HEK293T (cell line): ENCODE measurements around the gene SSR2.

Experiments
- CTCF ChIA-PET: fragments of 350-600 bp; formaldehyde crosslinking; extraction: SDS; loops from one replicate; lab custom pipeline; 2021; ENCODE audit warnings: antibody characterized with exemption, inconsistent platforms; lab: Yijun Ruan, JAX
- POLR2A ChIA-PET: fragments of 350-600 bp; formaldehyde crosslinking; extraction: SDS; loops from one replicate; lab custom pipeline; 2020; ENCODE audit warnings: antibody characterized with exemption, inconsistent platforms; lab: Yijun Ruan, JAX
- DNase-seq: peaks from one replicate; pipeline ENCODE4 v3.0.0; 2012; ENCODE audit warnings: mixed read lengths; ENCODE audit errors: extremely low spot score
- ARNT ChIP-seq: fragments of 450-650 bp; IDR thresholded peaks from 2 replicates; pipeline ENCODE4 v1.6.1; 2017; ENCODE audit warnings: mild to moderate bottlenecking
- BHLHE40 ChIP-seq: fragments of 450-650 bp; IDR thresholded peaks from 2 replicates; pipeline ENCODE4 v1.6.1; 2016; ENCODE audit warnings: mild to moderate bottlenecking, moderate library complexity, borderline replicate concordance
- CTBP1 ChIP-seq: fragments of 450-650 bp; IDR thresholded peaks from 2 replicates; pipeline ENCODE4 v1.6.1; 2016; ENCODE audit warnings: borderline replicate concordance
- ELF4 ChIP-seq: fragments of 450-650 bp; IDR thresholded peaks from 2 replicates; pipeline ENCODE4 v1.6.1; 2017; ENCODE audit warnings: antibody characterized with exemption
- FOXA1 ChIP-seq: fragments of 450-650 bp; IDR thresholded peaks from 2 replicates; pipeline ENCODE4 v1.6.1; 2016; ENCODE audit warnings: mild to moderate bottlenecking
- FOXK2 ChIP-seq: fragments of 450-650 bp; IDR thresholded peaks from 2 replicates; pipeline ENCODE4 v1.6.1; 2016; ENCODE audit warnings: mild to moderate bottlenecking
- FOXM1 ChIP-seq: fragments of 450-650 bp; IDR thresholded peaks from 2 replicates; pipeline ENCODE4 v1.6.1; 2017; ENCODE audit warnings: mild to moderate bottlenecking, borderline replicate concordance
- HDGF ChIP-seq: fragments of 450-650 bp; IDR thresholded peaks from 2 replicates; pipeline ENCODE4 v1.6.1; 2017; ENCODE audit warnings: antibody characterized with exemption, borderline replicate concordance
- L3MBTL2 ChIP-seq: fragments of 450-650 bp; conservative IDR thresholded peaks from 2 replicates; pipeline ENCODE4 v1.6.1; 2016; ENCODE audit warnings: mild to moderate bottlenecking
- LEF1 ChIP-seq: fragments of 450-650 bp; IDR thresholded peaks from 2 replicates; pipeline ENCODE4 v1.6.1; 2017; ENCODE audit warnings: mild to moderate bottlenecking, borderline replicate concordance
- NFRKB ChIP-seq: fragments of 450-650 bp; IDR thresholded peaks from 2 replicates; pipeline ENCODE4 v1.6.1; 2016; ENCODE audit warnings: mild to moderate bottlenecking, moderate library complexity
- SP1 ChIP-seq: fragments of 450-650 bp; IDR thresholded peaks from 2 replicates; pipeline ENCODE4 v1.6.1; 2017
- SUZ12 ChIP-seq: fragments of 450-650 bp; IDR thresholded peaks from 2 replicates; pipeline ENCODE4 v1.6.1; 2016; ENCODE audit warnings: mild to moderate bottlenecking
- TARDBP ChIP-seq: fragments of 450-650 bp; IDR thresholded peaks from 2 replicates; pipeline ENCODE4 v1.6.1; 2016
- ZNF384 ChIP-seq: fragments of 450-650 bp; IDR thresholded peaks from 2 replicates; pipeline ENCODE4 v1.6.1; 2016
- TF ChIP-seq, protein P1 (sequence below): fragments of 450-650 bp; IDR thresholded peaks from 2 replicates; pipeline ENCODE4 v1.6.1; 2016

The SSR2 gene

DNA sequence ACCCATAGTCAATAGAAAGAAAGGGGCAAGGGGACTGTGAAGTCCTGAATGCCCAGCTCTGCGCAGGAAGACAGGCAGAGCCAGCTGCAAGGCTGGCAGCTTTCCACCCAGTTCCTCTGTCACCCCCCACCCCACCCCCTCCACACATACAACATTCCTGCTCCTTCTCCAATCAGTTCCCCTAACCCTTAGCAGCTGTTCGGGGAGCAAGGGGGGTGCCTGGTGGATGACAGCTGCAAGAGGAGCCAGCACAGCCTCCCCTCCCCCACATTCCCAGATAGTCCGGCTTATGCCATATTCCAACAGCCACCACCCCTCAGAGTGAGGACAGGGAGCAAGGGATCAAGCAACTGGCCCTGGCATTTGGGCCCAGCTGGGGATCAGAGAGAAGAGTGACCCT lies 52.1 kb downstream of the SSR2 start:
- ChIA-PET POLR2A (interaction anchor here (1.4 kb wide), 1 partner anchor 9 kb away, joined by 4 read pairs; no protein-coding TSS in a partner anchor), CTCF (no interaction called here)
- no peak for TF ChIP-seq ELF4
- TF ChIP-seq HDGF = no peak
- TF ChIP-seq SP1 = no peak
- TF ChIP-seq, protein P1, sequence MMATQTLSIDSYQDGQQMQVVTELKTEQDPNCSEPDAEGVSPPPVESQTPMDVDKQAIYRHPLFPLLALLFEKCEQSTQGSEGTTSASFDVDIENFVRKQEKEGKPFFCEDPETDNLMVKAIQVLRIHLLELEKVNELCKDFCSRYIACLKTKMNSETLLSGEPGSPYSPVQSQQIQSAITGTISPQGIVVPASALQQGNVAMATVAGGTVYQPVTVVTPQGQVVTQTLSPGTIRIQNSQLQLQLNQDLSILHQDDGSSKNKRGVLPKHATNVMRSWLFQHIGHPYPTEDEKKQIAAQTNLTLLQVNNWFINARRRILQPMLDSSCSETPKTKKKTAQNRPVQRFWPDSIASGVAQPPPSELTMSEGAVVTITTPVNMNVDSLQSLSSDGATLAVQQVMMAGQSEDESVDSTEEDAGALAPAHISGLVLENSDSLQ = no peak
- no peak for TF ChIP-seq FOXA1
- no peak for TF ChIP-seq BHLHE40
- TF ChIP-seq LEF1 = no peak
- no peak for TF ChIP-seq ZNF384
- no peak for TF ChIP-seq CTBP1
- TF ChIP-seq TARDBP = no peak
- TF ChIP-seq SUZ12 = no peak
- TF ChIP-seq FOXK2 = no peak
- TF ChIP-seq L3MBTL2 = no peak
- TF ChIP-seq NFRKB = no peak
- TF ChIP-seq FOXM1 = no peak
- TF ChIP-seq ARNT = no peak
- no peak for DNase-seq

DNA sequence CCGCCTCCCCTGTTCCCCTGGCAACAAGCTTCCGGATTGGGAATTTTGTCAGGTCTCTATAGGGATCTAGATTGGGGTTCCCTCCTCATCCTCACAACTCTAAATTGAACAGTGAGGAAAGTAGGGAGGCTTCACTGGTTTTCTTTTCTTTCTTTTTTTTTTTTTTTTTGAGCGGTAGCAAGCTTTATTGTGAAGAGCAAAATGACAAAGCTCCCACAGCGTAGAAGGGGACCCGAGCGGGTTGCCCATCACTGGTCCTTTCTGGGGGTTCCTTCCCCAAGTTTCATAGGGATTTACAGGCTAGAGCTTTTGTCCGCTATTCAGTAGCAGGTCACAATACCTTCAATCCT lies 52.7 kb downstream of the SSR2 start:
- ChIA-PET CTCF (no interaction called here), POLR2A (interaction anchor here (0.9 kb wide), 2 partner anchors 9 to 16 kb away, joined by 3 to 4 read pairs; no protein-coding TSS in a partner anchor)
- no peak for DNase-seq
- TF ChIP-seq FOXK2 = no peak
- TF ChIP-seq FOXM1 = no peak
- no peak for TF ChIP-seq SUZ12
- TF ChIP-seq HDGF = no peak
- no peak for TF ChIP-seq SP1
- TF ChIP-seq FOXA1 = no peak
- no peak for TF ChIP-seq L3MBTL2
- TF ChIP-seq NFRKB = no peak
- no peak for TF ChIP-seq ARNT
- TF ChIP-seq ZNF384 = no peak
- no peak for TF ChIP-seq TARDBP
- no peak for TF ChIP-seq CTBP1
- no peak for TF ChIP-seq ELF4
- TF ChIP-seq, protein P1 = no peak
- no peak for TF ChIP-seq LEF1
- no peak for TF ChIP-seq BHLHE40

DNA sequence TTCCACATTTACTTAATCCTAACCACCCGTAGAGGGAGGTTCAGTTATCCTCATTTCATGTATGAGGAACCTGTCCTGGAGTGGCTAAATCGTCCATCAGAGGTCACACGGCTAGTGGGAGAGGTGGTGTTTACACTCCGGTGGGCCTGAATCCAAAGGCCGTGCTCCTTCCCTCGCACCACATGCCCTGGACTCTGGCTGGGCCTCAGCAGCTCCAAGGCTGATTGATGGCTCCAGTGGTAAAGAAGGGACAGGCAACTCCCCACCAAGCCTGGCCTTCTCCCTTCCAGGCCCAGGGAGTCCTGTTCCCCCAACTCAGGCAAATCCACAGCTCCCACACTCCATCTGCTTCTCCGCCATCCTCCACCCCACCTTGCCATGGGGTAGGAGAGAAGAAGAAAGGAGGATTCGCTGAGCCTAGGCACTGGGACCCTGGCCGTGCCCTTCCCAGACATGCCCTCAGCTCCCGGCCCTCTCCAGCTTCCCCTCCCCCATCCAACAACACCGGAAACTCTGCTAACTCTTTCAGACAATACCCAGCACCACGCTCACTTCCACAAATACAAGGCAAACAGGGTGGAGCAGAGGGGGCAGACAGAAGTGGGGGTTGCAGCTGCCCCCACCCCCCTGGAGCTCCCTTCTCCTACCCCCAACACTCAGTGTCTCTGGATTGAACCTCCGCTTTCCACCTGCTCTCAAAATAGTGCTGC lies 53.3 kb downstream of the SSR2 start:
- CTCF ChIA-PET = interaction anchor here (0.9 kb wide), 2 partner anchors 16 to 22 kb away, joined by 3 to 6 read pairs; no protein-coding TSS in a partner anchor
- TF ChIP-seq, protein P1 = no peak
- POLR2A ChIA-PET = interaction anchor here (0.9 kb wide), 2 partner anchors 9 to 16 kb away, joined by 3 to 4 read pairs; no protein-coding TSS in a partner anchor
- DNase-seq = no peak

DNA sequence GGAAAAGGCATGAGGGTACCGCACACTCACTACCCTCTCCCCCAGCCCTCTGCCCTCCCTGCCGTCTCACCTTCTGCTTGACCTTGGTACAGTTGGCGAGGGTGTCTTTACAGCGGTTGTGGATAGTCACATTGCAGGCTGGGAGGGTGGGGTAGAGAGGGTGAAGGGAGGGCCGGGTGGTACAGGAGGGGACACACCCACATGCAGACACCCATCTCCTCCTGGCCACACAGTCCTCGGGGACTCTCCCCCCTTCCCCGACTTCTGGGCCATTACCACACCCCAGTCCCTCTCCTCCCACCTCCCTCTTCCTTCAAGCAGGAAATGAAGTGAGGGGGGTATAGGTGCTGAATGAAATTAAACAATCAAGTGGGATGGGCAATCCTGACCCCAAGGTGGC lies 54.0 kb downstream of the SSR2 start:
- TF ChIP-seq FOXA1 = no peak
- TF ChIP-seq, protein P1 = no peak
- no peak for TF ChIP-seq SUZ12
- TF ChIP-seq ELF4 = no peak
- TF ChIP-seq TARDBP = no peak
- no peak for TF ChIP-seq CTBP1
- no peak for TF ChIP-seq BHLHE40
- DNase-seq = no peak
- ChIA-PET POLR2A (no interaction called here), CTCF (interaction anchor here (0.9 to 1.2 kb wide), 3 partner anchors 12 to 23 kb away, joined by 3 to 8 read pairs (median 6); partner anchors contain the start of gene ARHGEF2)

DNA sequence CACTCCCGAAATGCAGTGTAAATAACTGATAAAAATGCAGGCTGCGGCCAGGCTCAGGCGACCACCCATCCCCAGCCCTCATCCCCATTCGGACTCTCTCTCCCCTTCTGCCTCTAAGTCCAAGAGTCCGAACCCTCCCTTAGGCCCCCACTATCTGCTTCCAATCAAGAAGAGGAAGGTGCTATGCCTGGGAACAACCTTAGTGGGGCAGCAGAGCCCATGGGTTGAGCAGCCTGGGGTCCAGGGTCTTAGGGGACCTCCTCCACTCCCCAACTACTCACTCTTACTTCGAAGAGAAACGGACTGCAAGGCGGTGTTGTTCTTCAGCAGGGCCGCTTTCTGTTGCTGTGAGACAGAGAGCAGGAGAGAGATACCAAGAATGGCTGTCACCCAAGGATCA lies 54.6 kb downstream of the SSR2 start:
- ChIA-PET POLR2A (no interaction called here), CTCF (interaction anchor here (0.9 to 1.3 kb wide), 3 partner anchors 12 to 100 kb away, joined by 3 to 8 read pairs (median 6); partner anchors contain the start of gene ARHGEF2)
- DNase-seq = no peak
- TF ChIP-seq LEF1 (no peak), BHLHE40 (no peak), NFRKB (no peak), SP1 (no peak), L3MBTL2 (no peak), ARNT (no peak), SUZ12 (no peak), ELF4 (no peak), FOXK2 (no peak), FOXM1 (no peak), FOXA1 (no peak), TARDBP (no peak), ZNF384 (no peak), HDGF (no peak), CTBP1 (no peak)
- TF ChIP-seq, protein P1 = no peak
